WTC11 (cell line): ENCODE data around the gene OR4Q3. TPM values are rescaled to one million over a fixed set of nuclear protein-coding genes. Genes with fewer than 3 reads are reported as not detected.
"Not testable (repeated sequence)": the region's sequence is repeated elsewhere in the genome, so short reads cannot be mapped to it uniquely, and the experiment has no call there.

ENCODE experiments used
- ATAC-seq: fragments of 200-7000 bp; cut with Tn5 transposase; 2 replicates; pipeline ENCODE4 v1.10.0; 2021; ENCODE audit warnings: mild to moderate bottlenecking, moderate library complexity
- CTCF ChIA-PET: fragments of 300-600 bp; sonication (Branson Sonifier 250); formaldehyde crosslinking; loops from one replicate; lab custom pipeline; 2021; ENCODE audit warnings: antibody characterized with exemption; lab: Charles Lee
- POLR2A ChIA-PET: fragments of 350-600 bp; sonication (Branson Sonifier 250); formaldehyde crosslinking; loops from one replicate; lab custom pipeline; 2021; ENCODE audit warnings: antibody characterized with exemption; lab: Charles Lee
- DNase-seq: peaks from one replicate; pipeline ENCODE4 v3.0.0; 2021; ENCODE audit warnings: low spot score
- H3K27ac Mint-ChIP-seq: 2 replicates; pipeline ENCODE4 v1.8.0; 2021; ENCODE audit warnings: mixed read lengths
- H3K27me3 Mint-ChIP-seq: 2 replicates; pipeline ENCODE4 v1.8.0; 2021; ENCODE audit warnings: low read depth, mild to moderate bottlenecking, moderate library complexity, mixed read lengths
- H3K36me3 Mint-ChIP-seq: 2 replicates; pipeline ENCODE4 v1.8.0; 2021; ENCODE audit warnings: mixed read lengths
- H3K4me1 Mint-ChIP-seq: 2 replicates; pipeline ENCODE4 v1.8.0; 2022; ENCODE audit warnings: mixed read lengths
- H3K4me3 Mint-ChIP-seq: 2 replicates; pipeline ENCODE4 v1.8.0; 2021; ENCODE audit warnings: mild to moderate bottlenecking, moderate library complexity, mixed read lengths
- H3K9me3 Mint-ChIP-seq: 2 replicates; pipeline ENCODE4 v1.8.0; 2021; ENCODE audit warnings: mixed read lengths
- ATF3 ChIP-seq: sonication (generic); formaldehyde crosslinking; conservative IDR thresholded peaks from 2 replicates; pipeline ENCODE4 v1.8.1; 2022; ENCODE audit warnings: mild to moderate bottlenecking, missing genetic modification reagents
- ATF6 ChIP-seq: sonication (generic); formaldehyde crosslinking; IDR thresholded peaks from 2 replicates; pipeline ENCODE4 v1.8.1; 2023; ENCODE audit warnings: mild to moderate bottlenecking, missing genetic modification reagents
- IRF1 ChIP-seq: sonication (generic); formaldehyde crosslinking; IDR thresholded peaks from 2 replicates; pipeline ENCODE4 v1.8.0; 2023; ENCODE audit warnings: missing genetic modification reagents
- NR1H2 ChIP-seq: sonication (generic); formaldehyde crosslinking; IDR thresholded peaks from 2 replicates; pipeline ENCODE4 v1.9.0; 2021; ENCODE audit warnings: mild to moderate bottlenecking, moderate library complexity, missing genetic modification reagents
- ZNF512 ChIP-seq: sonication (generic); formaldehyde crosslinking; IDR thresholded peaks from 2 replicates; pipeline ENCODE4 v1.8.1; 2022; ENCODE audit warnings: missing genetic modification reagents, borderline replicate concordance
- total RNA-seq: library from RNA; stranded (reverse); gene quantifications from 3 replicates; pipeline ENCODE4 v1.2.3, GENCODE V29; 2021
- TF ChIP-seq, protein P1 (sequence below): fragments of 250-450 bp; sonication (Bioruptor Pico); IDR thresholded peaks from 2 replicates; pipeline ENCODE4 v1.9.0; 2021; ENCODE audit warnings: mild to moderate bottlenecking
- TF ChIP-seq, protein P2 (sequence below): sonication (generic); formaldehyde crosslinking; IDR thresholded peaks from 2 replicates; pipeline ENCODE4 v1.8.0; 2023; ENCODE audit warnings: missing genetic modification reagents, mild to moderate bottlenecking, borderline replicate concordance

OR4Q3 gene
- total RNA-seq, 1 experiment from 2014 or later: not detected

DNA sequence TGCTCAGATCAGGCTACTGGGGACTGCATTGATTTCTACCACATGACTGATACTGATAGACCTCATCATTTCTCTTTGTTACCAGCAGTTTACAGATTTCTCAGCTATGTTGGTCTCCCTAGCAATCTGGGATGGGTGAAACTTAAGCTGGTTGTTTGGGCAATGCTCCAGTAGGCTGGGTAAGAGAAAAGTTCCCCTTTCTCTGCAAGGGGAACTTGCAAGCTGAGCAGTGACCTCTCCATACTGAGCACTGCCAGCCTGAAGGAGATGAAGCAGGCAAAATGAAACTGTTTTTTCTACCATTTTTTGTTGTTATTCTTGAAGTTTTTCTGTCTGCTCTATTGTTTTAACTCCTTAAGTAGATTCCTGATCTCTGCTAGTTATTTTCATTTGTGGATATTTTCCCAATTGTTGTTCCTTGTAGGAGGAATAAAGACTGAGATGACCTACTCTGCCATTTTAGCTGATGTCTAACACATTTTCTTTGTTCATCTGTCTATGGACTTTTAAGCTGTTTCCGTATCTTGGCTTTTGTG is 28.6 kb downstream of the OR4Q3 start (continued):
- TF ChIP-seq ZNF512 (CRISPR knock-in tag) (no peak), ATF3 (no peak), ATF6 (CRISPR knock-in tag) (no peak), IRF1 (CRISPR knock-in tag) (no peak), NR1H2 (CRISPR knock-in tag) (no peak)
- TF ChIP-seq, protein P1, sequence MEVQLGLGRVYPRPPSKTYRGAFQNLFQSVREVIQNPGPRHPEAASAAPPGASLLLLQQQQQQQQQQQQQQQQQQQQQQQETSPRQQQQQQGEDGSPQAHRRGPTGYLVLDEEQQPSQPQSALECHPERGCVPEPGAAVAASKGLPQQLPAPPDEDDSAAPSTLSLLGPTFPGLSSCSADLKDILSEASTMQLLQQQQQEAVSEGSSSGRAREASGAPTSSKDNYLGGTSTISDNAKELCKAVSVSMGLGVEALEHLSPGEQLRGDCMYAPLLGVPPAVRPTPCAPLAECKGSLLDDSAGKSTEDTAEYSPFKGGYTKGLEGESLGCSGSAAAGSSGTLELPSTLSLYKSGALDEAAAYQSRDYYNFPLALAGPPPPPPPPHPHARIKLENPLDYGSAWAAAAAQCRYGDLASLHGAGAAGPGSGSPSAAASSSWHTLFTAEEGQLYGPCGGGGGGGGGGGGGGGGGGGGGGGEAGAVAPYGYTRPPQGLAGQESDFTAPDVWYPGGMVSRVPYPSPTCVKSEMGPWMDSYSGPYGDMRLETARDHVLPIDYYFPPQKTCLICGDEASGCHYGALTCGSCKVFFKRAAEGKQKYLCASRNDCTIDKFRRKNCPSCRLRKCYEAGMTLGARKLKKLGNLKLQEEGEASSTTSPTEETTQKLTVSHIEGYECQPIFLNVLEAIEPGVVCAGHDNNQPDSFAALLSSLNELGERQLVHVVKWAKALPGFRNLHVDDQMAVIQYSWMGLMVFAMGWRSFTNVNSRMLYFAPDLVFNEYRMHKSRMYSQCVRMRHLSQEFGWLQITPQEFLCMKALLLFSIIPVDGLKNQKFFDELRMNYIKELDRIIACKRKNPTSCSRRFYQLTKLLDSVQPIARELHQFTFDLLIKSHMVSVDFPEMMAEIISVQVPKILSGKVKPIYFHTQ (CRISPR knock-in tag): no peak
- TF ChIP-seq, protein P2, sequence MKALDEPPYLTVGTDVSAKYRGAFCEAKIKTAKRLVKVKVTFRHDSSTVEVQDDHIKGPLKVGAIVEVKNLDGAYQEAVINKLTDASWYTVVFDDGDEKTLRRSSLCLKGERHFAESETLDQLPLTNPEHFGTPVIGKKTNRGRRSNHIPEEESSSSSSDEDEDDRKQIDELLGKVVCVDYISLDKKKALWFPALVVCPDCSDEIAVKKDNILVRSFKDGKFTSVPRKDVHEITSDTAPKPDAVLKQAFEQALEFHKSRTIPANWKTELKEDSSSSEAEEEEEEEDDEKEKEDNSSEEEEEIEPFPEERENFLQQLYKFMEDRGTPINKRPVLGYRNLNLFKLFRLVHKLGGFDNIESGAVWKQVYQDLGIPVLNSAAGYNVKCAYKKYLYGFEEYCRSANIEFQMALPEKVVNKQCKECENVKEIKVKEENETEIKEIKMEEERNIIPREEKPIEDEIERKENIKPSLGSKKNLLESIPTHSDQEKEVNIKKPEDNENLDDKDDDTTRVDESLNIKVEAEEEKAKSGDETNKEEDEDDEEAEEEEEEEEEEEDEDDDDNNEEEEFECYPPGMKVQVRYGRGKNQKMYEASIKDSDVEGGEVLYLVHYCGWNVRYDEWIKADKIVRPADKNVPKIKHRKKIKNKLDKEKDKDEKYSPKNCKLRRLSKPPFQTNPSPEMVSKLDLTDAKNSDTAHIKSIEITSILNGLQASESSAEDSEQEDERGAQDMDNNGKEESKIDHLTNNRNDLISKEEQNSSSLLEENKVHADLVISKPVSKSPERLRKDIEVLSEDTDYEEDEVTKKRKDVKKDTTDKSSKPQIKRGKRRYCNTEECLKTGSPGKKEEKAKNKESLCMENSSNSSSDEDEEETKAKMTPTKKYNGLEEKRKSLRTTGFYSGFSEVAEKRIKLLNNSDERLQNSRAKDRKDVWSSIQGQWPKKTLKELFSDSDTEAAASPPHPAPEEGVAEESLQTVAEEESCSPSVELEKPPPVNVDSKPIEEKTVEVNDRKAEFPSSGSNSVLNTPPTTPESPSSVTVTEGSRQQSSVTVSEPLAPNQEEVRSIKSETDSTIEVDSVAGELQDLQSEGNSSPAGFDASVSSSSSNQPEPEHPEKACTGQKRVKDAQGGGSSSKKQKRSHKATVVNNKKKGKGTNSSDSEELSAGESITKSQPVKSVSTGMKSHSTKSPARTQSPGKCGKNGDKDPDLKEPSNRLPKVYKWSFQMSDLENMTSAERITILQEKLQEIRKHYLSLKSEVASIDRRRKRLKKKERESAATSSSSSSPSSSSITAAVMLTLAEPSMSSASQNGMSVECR (CRISPR knock-in tag): no peak
- TF ChIP-seq, all 79 proteins: peak for 0

DNA sequence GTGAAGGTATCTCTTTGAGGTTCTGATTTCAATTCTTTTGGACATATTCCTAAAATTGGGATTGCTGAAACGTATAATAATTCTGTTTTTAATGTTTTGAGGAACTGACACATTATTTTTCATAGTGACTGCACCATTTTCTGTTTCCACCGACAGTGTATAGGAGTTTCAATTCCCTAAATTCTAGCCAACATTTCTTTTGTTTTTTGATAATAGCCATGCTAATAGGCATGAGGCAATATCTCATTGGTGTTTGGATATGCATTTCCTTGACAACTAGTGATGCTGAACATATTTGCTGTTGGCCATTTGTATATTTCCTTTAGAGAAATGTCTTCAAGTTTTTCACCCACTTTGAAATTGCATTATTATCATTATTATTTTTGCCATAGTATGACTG is 29.1 kb downstream of the OR4Q3 start:
- CTCF ChIA-PET, H3K4me1 Mint-ChIP-seq, ATAC-seq, POLR2A ChIA-PET, H3K27ac Mint-ChIP-seq, H3K4me3 Mint-ChIP-seq, DNase-seq: not testable (repeated sequence)
- H3K36me3 Mint-ChIP-seq: peaks cover 87% of the 10 kb centered on the region
- H3K27me3 Mint-ChIP-seq: peaks cover 19% of the 10 kb centered on the region
- H3K9me3 Mint-ChIP-seq: peaks cover 41% of the 10 kb centered on the region

DNA sequence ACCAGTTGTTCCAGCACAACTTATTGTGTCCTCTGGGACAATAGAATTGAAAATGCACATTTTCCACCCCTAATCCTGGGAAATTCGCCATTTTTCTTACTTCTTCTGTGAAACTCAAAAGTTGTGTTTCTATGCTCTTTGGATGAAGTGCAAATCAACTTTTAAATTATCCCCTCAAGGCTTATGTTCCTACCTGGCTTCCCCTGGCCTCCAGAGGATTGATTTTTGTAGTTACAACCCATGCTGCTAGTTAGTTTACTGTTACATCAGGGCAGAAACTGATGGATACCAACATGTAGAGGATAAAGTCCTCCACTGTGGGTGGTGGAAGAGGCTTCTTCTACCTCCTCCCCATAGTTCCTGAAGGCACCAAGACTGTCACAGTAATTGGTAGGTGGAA is 29.8 kb downstream of the OR4Q3 start, which contains the start of gene OR4M1:
Gene OR4M1, plus strand, starts transcription at position 301 of the 400 bp plus-strand sequence. CDS start 6,819 bp downstream, outside the sequence.
- H3K4me3 Mint-ChIP-seq, POLR2A ChIA-PET, CTCF ChIA-PET, H3K4me1 Mint-ChIP-seq, DNase-seq, ATAC-seq, H3K27ac Mint-ChIP-seq: not testable (repeated sequence)
- Mint-ChIP-seq H3K27me3 (peaks cover 19% of the 10 kb centered on the region), H3K9me3 (peaks cover 49% of the 10 kb centered on the region), H3K36me3 (peaks cover 86% of the 10 kb centered on the region)
